Adrenal gland (tissue), 5 donors: Measurements from ENCODE around the gene TMEM141.

Experiments used
- CTCF ChIP-seq, 6 experiments: fragments of 450-650 bp in 4 of 6; fragments of 200-600 bp in 2 of 6; sonication (generic) in 1 of 6; IDR thresholded peaks; 1 replicate in 5 of 6; 2 replicates in 1 of 6; pipeline versions ENCODE4 v1.5.1 to v1.8.0; 2016 to 2021; ENCODE audit warnings: antibody characterized with exemption in 6 of 6, mild to moderate bottlenecking in 2 of 6, moderate library complexity in 1 of 6
- POLR2A ChIP-seq, 2 donors: fragments of 450-650 bp; IDR thresholded peaks; one replicate each; pipeline ENCODE4 v1.6.1; 2017; ENCODE audit warnings: antibody characterized with exemption in 2 of 2, mild to moderate bottlenecking in 2 of 2, moderate library complexity in 1 of 2
- donor health status: DM: no; HTN: no; CAD: no.

- TF ChIP-seq CTCF (IDR thresholded peaks at IDR 0.05) (no peak), POLR2A (IDR thresholded peaks at IDR 0.05) (no peak)
These were observed 1.6 kb upstream of the TMEM141 start for GRCh38 chr9:136789523-136789937.
